GM23248 (cell line): ENCODE measurements around the gene SOX11.

ENCODE experiments used
- EZH2 ChIP-seq: fragments of 200-600 bp; sonication (generic); IDR thresholded peaks from 2 replicates; pipeline ENCODE4 v1.6.1; 2018; ENCODE audit warnings: antibody characterized with exemption, mild to moderate bottlenecking; ENCODE audit not compliant: insufficient read depth, poor library complexity, severe bottlenecking
- EZH2phosphoT487 ChIP-seq: fragments of 200-600 bp; sonication (generic); IDR thresholded peaks from 2 replicates; pipeline ENCODE4 v1.6.1; 2018; ENCODE audit warnings: antibody characterized with exemption, moderate library complexity, mild to moderate bottlenecking, low read depth; ENCODE audit not compliant: insufficient read depth

- TF ChIP-seq EZH2phosphoT487: no peak
- TF ChIP-seq EZH2: no peak
These were observed 13.3 kb downstream of the SOX11 start for GRCh38 chr2:5705490-5705889.
